Epithelial cell of proximal tubule (primary cell): Measurements from ENCODE around the gene CSNK2A1. TPM values are rescaled to one million over a fixed set of nuclear protein-coding genes. Genes with fewer than 3 reads are reported as not detected.
A peak's percentile ranks its signal among the peaks of the same experiment; 100 is the strongest.

Source experiments
- DNase-seq: peaks from one replicate; pipeline ENCODE4 v3.0.0-alpha.2; 2011; ENCODE audit warnings: low read depth
- H3K4me3 ChIP-seq: 2 replicates; pipeline ENCODE4 v1.5.1; 2011; ENCODE audit warnings: low read depth, mild to moderate bottlenecking, low read length
- total RNA-seq: library from RNA; depleted of rRNA; stranded (reverse); fragments of >200 nt; gene quantifications from 2 replicates; pipeline ENCODE4 v1.2.3, GENCODE V29; 2015
- TF ChIP-seq, protein P1 (sequence below): conservative IDR thresholded peaks from 2 replicates; pipeline ENCODE4 v1.5.1; 2012; ENCODE audit warnings: low read depth, mild to moderate bottlenecking, low read length

Gene CSNK2A1
- total RNA-seq, 1 donor from 2014 or later: 112 TPM

GRCh38 chr20:469746-470490 is 73.7 kb downstream of the CSNK2A1 start:
- no peak for DNase-seq
- TF ChIP-seq, protein P1, sequence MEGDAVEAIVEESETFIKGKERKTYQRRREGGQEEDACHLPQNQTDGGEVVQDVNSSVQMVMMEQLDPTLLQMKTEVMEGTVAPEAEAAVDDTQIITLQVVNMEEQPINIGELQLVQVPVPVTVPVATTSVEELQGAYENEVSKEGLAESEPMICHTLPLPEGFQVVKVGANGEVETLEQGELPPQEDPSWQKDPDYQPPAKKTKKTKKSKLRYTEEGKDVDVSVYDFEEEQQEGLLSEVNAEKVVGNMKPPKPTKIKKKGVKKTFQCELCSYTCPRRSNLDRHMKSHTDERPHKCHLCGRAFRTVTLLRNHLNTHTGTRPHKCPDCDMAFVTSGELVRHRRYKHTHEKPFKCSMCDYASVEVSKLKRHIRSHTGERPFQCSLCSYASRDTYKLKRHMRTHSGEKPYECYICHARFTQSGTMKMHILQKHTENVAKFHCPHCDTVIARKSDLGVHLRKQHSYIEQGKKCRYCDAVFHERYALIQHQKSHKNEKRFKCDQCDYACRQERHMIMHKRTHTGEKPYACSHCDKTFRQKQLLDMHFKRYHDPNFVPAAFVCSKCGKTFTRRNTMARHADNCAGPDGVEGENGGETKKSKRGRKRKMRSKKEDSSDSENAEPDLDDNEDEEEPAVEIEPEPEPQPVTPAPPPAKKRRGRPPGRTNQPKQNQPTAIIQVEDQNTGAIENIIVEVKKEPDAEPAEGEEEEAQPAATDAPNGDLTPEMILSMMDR: no peak
- no peak overlapping the region for H3K4me3 ChIP-seq

DNA sequence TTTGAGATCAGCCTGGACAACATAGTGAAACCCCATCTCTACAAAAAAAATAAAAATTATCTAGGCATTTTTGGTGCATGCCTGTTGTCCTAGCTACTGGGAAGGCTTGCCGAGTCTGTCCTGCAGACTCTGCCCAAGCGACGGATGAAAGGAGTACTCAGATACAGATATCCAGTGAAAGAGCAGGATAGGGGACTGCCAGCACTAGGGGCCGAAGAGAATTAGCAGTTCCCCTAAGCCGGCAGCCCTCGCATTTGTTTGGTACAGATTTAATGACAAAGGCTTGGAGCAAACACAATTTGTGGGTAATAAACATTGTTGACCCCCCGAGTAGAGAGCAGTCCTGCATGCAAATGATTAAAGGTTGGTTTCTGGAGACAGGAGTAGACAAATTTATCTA is 75.8 kb downstream of the CSNK2A1 start:
- no peak overlapping the region for H3K4me3 ChIP-seq
- DNase-seq: no peak

DNA sequence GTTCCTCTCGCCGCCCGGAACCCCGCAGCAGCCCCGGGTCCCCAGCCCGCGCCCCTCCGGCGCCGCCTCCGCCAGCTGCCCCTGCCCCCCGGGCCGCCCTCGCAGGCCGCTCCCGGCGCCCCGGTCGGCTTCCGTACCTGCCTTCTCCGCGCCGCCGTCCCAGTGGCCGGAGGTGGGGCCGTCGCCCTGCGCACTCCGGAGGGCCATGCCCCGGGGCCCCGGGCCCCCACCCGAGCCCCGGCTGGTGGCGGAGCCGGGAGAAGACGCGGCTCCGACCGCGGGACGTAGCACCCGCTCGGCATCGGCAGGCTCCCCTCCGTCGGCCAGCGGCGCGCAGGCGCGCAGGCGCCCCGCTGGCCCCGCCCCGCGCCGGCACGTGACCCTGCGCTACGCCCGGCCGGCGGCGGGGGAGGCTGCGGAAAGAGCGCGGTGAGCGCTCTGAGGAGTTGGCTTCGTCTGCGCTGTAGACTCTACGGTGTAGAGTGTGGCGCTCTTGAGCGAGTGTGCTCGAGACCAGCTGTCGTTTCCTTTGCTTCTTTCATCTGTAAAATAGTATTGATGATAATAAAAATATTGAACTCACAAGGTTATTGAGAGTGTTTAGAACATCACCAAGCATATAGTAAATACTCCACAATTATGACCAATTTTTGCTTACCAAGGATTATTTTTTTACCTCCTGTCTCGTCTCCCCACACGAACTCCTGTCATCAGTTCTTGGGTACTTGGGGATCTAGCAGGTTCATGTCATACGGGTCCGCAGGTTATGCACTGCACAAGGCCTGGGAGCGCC is 81.2 kb downstream of the CSNK2A1 start, which contains the start of gene TBC1D20:
TSS of gene TBC1D20 (minus strand) at position 335 of the 793 bp plus-strand sequence. CDS start at position 207, 128 bp downstream.
- H3K4me3 ChIP-seq: peak within 1 kb of the TSS; percentile 81
- no peak for DNase-seq
- TF ChIP-seq, protein P1: peak; percentile 27

More for the DNA sequence above, 75.8 kb downstream of the CSNK2A1 start:
- TF ChIP-seq, protein P1: no peak

DNA sequence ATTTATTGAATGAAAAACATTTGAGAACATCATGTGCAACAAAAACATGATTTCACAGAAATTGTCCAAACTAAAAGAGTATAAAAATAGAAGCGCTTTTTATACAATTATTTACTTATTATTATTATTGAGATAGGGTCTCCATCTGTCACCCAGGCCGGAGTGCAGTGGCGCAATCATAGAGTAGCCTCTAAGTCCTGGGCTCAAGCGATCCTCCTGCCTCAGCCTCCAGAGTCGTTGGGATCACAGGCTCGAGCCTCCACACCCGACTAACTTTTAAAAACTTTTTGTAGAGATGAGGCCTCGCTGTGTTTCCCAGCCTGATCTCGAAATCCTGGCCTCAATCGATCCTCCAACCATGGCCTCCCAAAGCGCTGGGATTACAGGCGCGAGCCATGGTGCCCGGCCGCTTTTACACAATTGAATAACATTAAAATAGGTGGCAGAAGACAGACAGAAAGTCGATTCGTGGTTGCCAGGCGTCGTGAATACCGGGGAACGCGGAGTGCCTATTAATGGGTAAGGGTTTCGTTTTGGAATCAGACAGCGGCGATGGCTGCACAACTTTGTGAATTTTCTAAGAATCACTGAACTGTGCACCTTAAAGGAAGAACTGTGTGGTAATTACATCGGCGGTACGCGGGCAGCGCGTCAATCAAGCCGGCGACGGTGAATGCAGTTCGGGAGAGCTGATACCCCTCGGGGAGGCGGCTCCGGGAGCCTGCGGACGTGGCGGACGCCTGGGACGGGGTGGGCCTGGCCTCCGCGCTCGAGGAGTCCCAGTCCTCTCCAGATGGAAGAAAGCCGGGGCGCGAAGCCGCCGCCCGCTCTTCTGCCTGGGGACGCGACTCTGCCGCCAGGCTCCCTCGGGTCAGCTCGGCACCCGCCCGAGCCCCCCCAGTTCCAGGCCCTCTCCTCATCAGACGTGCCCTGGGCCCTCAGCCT is 82.1 kb downstream of the CSNK2A1 start:
- no peak for DNase-seq
- H3K4me3 ChIP-seq: peak overlapping the region; percentile 81
- TF ChIP-seq, protein P1: no peak

GRCh38 chr20:460707-461106 is 82.9 kb downstream of the CSNK2A1 start:
- no peak for DNase-seq
- peak overlapping the region; percentile 81 for H3K4me3 ChIP-seq
- TF ChIP-seq, protein P1: no peak

DNA sequence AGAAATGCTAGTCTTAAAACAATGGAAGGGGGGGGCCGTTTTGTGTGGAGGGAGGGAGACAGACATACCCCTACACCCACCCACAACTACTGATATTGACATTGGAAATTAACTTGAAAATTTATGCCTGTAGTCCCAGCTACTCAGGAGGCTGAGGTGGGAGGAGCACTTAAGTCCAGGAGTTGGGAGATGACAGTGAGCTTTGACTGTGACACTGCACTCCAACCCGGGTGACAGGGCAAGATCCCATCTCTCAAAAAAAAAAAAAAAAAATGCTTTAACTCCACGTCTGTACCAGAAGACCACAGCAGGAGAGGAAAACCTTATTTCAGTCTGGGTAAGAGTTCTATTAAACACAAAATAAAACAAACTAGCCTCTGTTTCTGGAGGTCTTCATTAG is 83.4 kb downstream of the CSNK2A1 start:
- TF ChIP-seq, protein P1: no peak
- peak overlapping the region; percentile 81 for H3K4me3 ChIP-seq
- DNase-seq: no peak
